Activated T-helper 2 cell treated with anti-CD3 and anti-CD28 coated beads, Interferon-gamma antibody, Interleukin-2, Interleukin-4, amounts not matched to agents 10 μg/mL and 5 μg/mL and 100 μg/mL, durations not matched to agents 14 hours and 24 hours and 36 hours (primary cell): ENCODE measurements around the gene CIROP. TPM values are rescaled to one million over a fixed set of nuclear protein-coding genes. Genes with fewer than 3 reads are reported as not detected.

ENCODE experiments used
- DNase-seq: peaks from one replicate; pipeline ENCODE4 v3.0.0; 2021; ENCODE audit warnings: low spot score
- H3K27ac Mint-ChIP-seq: one replicate; pipeline ENCODE4 v1.8.0; 2021; ENCODE audit warnings: mixed read lengths
- H3K27me3 Mint-ChIP-seq: one replicate; pipeline ENCODE4 v1.8.0; 2021; ENCODE audit warnings: low read depth, mixed read lengths
- H3K36me3 Mint-ChIP-seq: one replicate; pipeline ENCODE4 v1.8.0; 2021; ENCODE audit warnings: low read depth, mixed read lengths
- H3K4me1 Mint-ChIP-seq: one replicate; pipeline ENCODE4 v1.8.0; 2021; ENCODE audit warnings: low read depth, mixed read lengths
- H3K4me3 Mint-ChIP-seq: one replicate; pipeline ENCODE4 v1.8.0; 2021; ENCODE audit warnings: low read depth, mild to moderate bottlenecking, moderate library complexity, mixed read lengths
- H3K9me3 Mint-ChIP-seq: one replicate; pipeline ENCODE4 v1.8.0; 2021; ENCODE audit warnings: mixed read lengths
- intact Hi-C: fragments of 100-400 bp; cut with micrococcal nuclease; formaldehyde crosslinking; loops from one replicate; pipeline ENCODE4 v1.15.1; 2023
- total RNA-seq: library from RNA; stranded (reverse); gene quantifications from 2 replicates; pipeline ENCODE4 v1.2.3, GENCODE V29; 2022

Gene CIROP
- total RNA-seq, 1 donor from 2014 or later = not detected

GRCh38 chr14:23051141-23052057, 53.4 kb downstream of the CIROP start:
- no peaks in the 10 kb centered on the region for H3K36me3 Mint-ChIP-seq
- H3K4me3 Mint-ChIP-seq = no peak overlapping the region

More at GRCh38 chr14:23051141-23052057, 53.4 kb downstream of the CIROP start:
- H3K27ac Mint-ChIP-seq = no peak overlapping the region
- H3K9me3 Mint-ChIP-seq = no peaks in the 10 kb centered on the region
- H3K4me1 Mint-ChIP-seq = peaks cover 5% of the 10 kb centered on the region
- no peak for DNase-seq
- H3K27me3 Mint-ChIP-seq = peaks cover 4% of the 10 kb centered on the region
- intact Hi-C loops = no loop called here

Other genes with a start within 250 kb of the CIROP start
- 38.9 and 40.5 TPM in 2 replicates for gene LRP10, start 233.2 kb downstream of the CIROP start, total RNA-seq
- gene REM2, start 221.8 kb downstream of the CIROP start, total RNA-seq = 0.28 and 0.30 TPM in 2 replicates
- gene RBM23, start 185.8 kb downstream of the CIROP start, total RNA-seq = 77.3 and 81.1 TPM in 2 replicates
- 147 and 152 TPM in 2 replicates for gene PRMT5, start 175.6 kb downstream of the CIROP start, total RNA-seq
- 63.5 and 65.5 TPM in 2 replicates for gene HAUS4, start 147.9 kb downstream of the CIROP start, total RNA-seq
- 1.5 and 2.1 TPM in 2 replicates for gene AJUBA, start 122.4 kb downstream of the CIROP start, total RNA-seq
- 9.1 and 9.2 TPM in 2 replicates for gene C14orf93, start 94.8 kb downstream of the CIROP start, total RNA-seq
- 124 and 134 TPM in 2 replicates for gene PSMB5, start 70.1 kb downstream of the CIROP start, total RNA-seq
- gene PSMB11, start 62.8 kb downstream of the CIROP start, total RNA-seq = not detected in 2 replicates
- 1.4 and 2.1 TPM in 2 replicates for gene CDH24, start 47.5 kb downstream of the CIROP start, total RNA-seq
- 209 and 213 TPM in 2 replicates for gene ACIN1, start 9.9 kb downstream of the CIROP start, total RNA-seq
- gene C14orf119, start 9.5 kb downstream of the CIROP start, total RNA-seq = 57.7 and 65.2 TPM in 2 replicates
- gene CEBPE, start 14.3 kb upstream of the CIROP start, total RNA-seq = not detected in 2 replicates
- gene SLC7A8, start 78.7 kb upstream of the CIROP start, total RNA-seq = 5.3 and 5.4 TPM in 2 replicates
- gene RNF212B, start 132.9 kb upstream of the CIROP start, total RNA-seq = not detected in 2 replicates
- 13.3 and 13.7 TPM in 2 replicates for gene HOMEZ, start 181.1 kb upstream of the CIROP start, total RNA-seq
- gene PPP1R3E, start 197.9 kb upstream of the CIROP start, total RNA-seq = 20.3 and 21.3 TPM in 2 replicates
- gene BCL2L2, start 201.8 kb upstream of the CIROP start, total RNA-seq = 9.3 and 10.1 TPM in 2 replicates
- 241 and 259 TPM in 2 replicates for gene PABPN1, start 216.5 kb upstream of the CIROP start, total RNA-seq
- 2.9 and 3.2 TPM in 2 replicates for gene SLC22A17, start 247.9 kb upstream of the CIROP start, total RNA-seq